ENCODE results near the gene C11orf58. TPM values are rescaled to one million over a fixed set of nuclear protein-coding genes. Genes with fewer than 3 reads are reported as not detected.

Gene C11orf58
- total RNA-seq, 1 experiment from 2014 or later: 127 TPM

DNA sequence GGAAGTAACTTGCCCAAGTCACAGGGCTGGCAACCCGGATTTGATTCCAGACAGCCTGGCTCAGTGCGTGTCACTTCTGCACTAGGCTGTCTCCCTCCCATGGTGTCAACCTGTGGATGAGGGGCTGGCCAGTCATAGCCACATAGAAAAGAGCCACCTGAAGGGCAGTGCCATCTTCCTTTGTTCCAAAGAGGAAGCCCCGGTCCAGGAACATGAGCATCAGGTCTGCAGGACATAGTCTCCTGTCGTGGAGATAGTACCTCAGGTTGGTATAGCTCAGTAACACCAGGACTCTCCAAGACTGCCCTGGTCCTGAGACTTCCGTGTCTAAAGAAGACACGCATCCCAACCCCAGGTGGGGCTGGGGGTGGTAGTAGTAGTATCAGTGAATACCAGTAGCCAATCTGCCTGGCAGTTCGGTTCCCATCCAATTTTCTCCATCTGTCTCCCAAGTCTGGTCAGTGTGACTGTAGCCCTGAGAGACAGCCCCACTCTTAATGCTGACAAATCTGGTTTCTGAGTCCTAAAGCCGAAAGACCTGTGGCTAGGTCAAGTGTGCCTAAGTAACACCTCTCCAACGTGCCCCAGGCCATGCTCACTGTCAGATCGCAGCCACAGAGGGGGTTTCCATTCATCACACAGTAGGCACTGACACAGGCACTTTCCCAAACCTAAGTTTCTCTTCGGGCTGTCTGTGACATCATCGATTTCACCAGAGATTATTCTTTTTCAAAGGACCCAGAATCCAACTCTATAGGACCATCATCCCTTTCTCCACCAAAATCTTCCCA is 33.1 kb downstream of the C11orf58 start:
- Histone ChIP-seq H3K4me2 (ENCODE audit: low read depth, low read length, poor library complexity, severe bottlenecking) (no peak overlapping the region), H3K4me1 (ENCODE audit: low read length) (peaks cover 4% of the 10 kb centered on the region; the same call in 1 of the 2 replicates), H3K9ac (ENCODE audit: low read length) (no peak overlapping the region), H3K27me3 (ENCODE audit: low read length) (no peaks in the 10 kb centered on the region), H3K36me3 (ENCODE audit: insufficient read depth, low read length) (no peaks in the 10 kb centered on the region), H3K27ac (ENCODE audit: low read length) (no peak overlapping the region), H2AFZ (ENCODE audit: low read length) (no peak overlapping the region), H4K20me1 (ENCODE audit: insufficient read depth, low read depth, low read length) (no peaks in the 10 kb centered on the region), H3K4me3 (ENCODE audit: low read length) (no peak overlapping the region), H3K9me2 (replicated peaks; ENCODE audit: insufficient read depth, low read length) (no peaks in the 10 kb centered on the region), H3K9me3 (ENCODE audit: low read length) (no peaks in the 10 kb centered on the region), H3K79me2 (ENCODE audit: low read length) (no peaks in the 10 kb centered on the region)
- no peak for DNase-seq

DNA sequence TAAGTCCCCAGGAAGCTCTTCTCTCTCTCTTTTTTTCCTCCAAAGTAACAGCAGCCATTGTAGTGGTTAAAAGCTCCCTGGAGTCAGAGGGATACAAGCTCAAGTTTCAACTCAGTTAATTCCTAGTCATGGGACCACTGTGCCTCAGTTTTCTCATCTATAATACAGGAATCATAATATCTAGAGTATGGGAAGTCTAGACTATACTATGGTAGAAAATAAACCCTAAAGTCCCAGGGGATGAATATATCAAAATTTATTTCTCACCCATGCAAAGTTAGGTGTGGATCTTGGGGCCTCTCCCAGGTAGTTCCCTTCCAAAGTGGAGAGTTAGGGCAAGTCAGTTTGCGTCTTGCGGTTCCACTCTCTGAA is 33.7 kb downstream of the C11orf58 start:
- Histone ChIP-seq H3K36me3 (ENCODE audit: insufficient read depth, low read length) (no peaks in the 10 kb centered on the region), H3K79me2 (ENCODE audit: low read length) (no peaks in the 10 kb centered on the region), H3K27me3 (ENCODE audit: low read length) (no peaks in the 10 kb centered on the region), H3K9ac (ENCODE audit: low read length) (no peak overlapping the region), H3K9me3 (ENCODE audit: low read length) (no peaks in the 10 kb centered on the region), H3K4me2 (ENCODE audit: low read depth, low read length, poor library complexity, severe bottlenecking) (no peak overlapping the region), H3K27ac (ENCODE audit: low read length) (no peak overlapping the region), H3K4me3 (ENCODE audit: low read length) (no peak overlapping the region), H3K9me2 (replicated peaks; ENCODE audit: insufficient read depth, low read length) (no peaks in the 10 kb centered on the region), H2AFZ (ENCODE audit: low read length) (no peak overlapping the region), H3K4me1 (ENCODE audit: low read length) (peaks cover under 1% of the 10 kb centered on the region; the same call in 1 of the 2 replicates), H4K20me1 (ENCODE audit: insufficient read depth, low read depth, low read length) (no peaks in the 10 kb centered on the region)
- DNase-seq: no peak

GRCh38 chr11:16773981-16774935 is 35.8 kb downstream of the C11orf58 start:
- Histone ChIP-seq H2AFZ (ENCODE audit: low read length) (no peak overlapping the region), H3K9me2 (replicated peaks; ENCODE audit: insufficient read depth, low read length) (no peaks in the 10 kb centered on the region), H3K27me3 (ENCODE audit: low read length) (no peaks in the 10 kb centered on the region), H3K79me2 (ENCODE audit: low read length) (no peaks in the 10 kb centered on the region), H3K4me3 (ENCODE audit: low read length) (no peak overlapping the region), H3K27ac (ENCODE audit: low read length) (no peak overlapping the region), H4K20me1 (ENCODE audit: insufficient read depth, low read depth, low read length) (no peaks in the 10 kb centered on the region), H3K36me3 (ENCODE audit: insufficient read depth, low read length) (no peaks in the 10 kb centered on the region), H3K9ac (ENCODE audit: low read length) (no peak overlapping the region), H3K4me1 (ENCODE audit: low read length) (no peaks in the 10 kb centered on the region), H3K9me3 (ENCODE audit: low read length) (no peaks in the 10 kb centered on the region), H3K4me2 (ENCODE audit: low read depth, low read length, poor library complexity, severe bottlenecking) (no peak overlapping the region)
- DNase-seq: no peak

- Histone ChIP-seq H3K27me3 (ENCODE audit: low read length) (no peaks in the 10 kb centered on the region), H3K9me3 (ENCODE audit: low read length) (no peaks in the 10 kb centered on the region), H3K9me2 (replicated peaks; ENCODE audit: insufficient read depth, low read length) (no peaks in the 10 kb centered on the region), H3K36me3 (ENCODE audit: insufficient read depth, low read length) (no peaks in the 10 kb centered on the region), H3K9ac (ENCODE audit: low read length) (no peak overlapping the region), H3K79me2 (ENCODE audit: low read length) (no peaks in the 10 kb centered on the region), H2AFZ (ENCODE audit: low read length) (no peak overlapping the region), H3K27ac (ENCODE audit: low read length) (no peak overlapping the region), H3K4me1 (ENCODE audit: low read length) (no peaks in the 10 kb centered on the region), H4K20me1 (ENCODE audit: insufficient read depth, low read depth, low read length) (no peaks in the 10 kb centered on the region), H3K4me2 (ENCODE audit: low read depth, low read length, poor library complexity, severe bottlenecking) (no peak overlapping the region), H3K4me3 (ENCODE audit: low read length) (no peak overlapping the region)
- DNase-seq: no peak
Measured at GRCh38 chr11:16774936-16775613, 36.6 kb downstream of the C11orf58 start.

- Histone ChIP-seq H3K9ac (ENCODE audit: low read length) (no peak overlapping the region), H3K27me3 (ENCODE audit: low read length) (no peaks in the 10 kb centered on the region), H3K4me3 (ENCODE audit: low read length) (no peak overlapping the region), H3K79me2 (ENCODE audit: low read length) (no peaks in the 10 kb centered on the region), H3K9me2 (replicated peaks; ENCODE audit: insufficient read depth, low read length) (no peaks in the 10 kb centered on the region), H3K27ac (ENCODE audit: low read length) (no peak overlapping the region), H2AFZ (ENCODE audit: low read length) (no peak overlapping the region), H3K4me2 (ENCODE audit: low read depth, low read length, poor library complexity, severe bottlenecking) (no peak overlapping the region), H4K20me1 (ENCODE audit: insufficient read depth, low read depth, low read length) (no peaks in the 10 kb centered on the region), H3K36me3 (ENCODE audit: insufficient read depth, low read length) (no peaks in the 10 kb centered on the region), H3K9me3 (ENCODE audit: low read length) (no peaks in the 10 kb centered on the region), H3K4me1 (ENCODE audit: low read length) (no peaks in the 10 kb centered on the region)
- DNase-seq: no peak
Measured at GRCh38 chr11:16775614-16776283, 37.3 kb downstream of the C11orf58 start.

- no peak for DNase-seq
- H2AFZ ChIP-seq (ENCODE audit: low read length): no peak overlapping the region
- H3K27me3 ChIP-seq (ENCODE audit: low read length): no peaks in the 10 kb centered on the region
- H3K4me2 ChIP-seq (ENCODE audit: low read depth, low read length, poor library complexity, severe bottlenecking): no peak overlapping the region
- H3K27ac ChIP-seq (ENCODE audit: low read length): no peak overlapping the region
- no peaks in the 10 kb centered on the region for H3K9me3 ChIP-seq (ENCODE audit: low read length)
- no peaks in the 10 kb centered on the region for H3K9me2 ChIP-seq (replicated peaks; ENCODE audit: insufficient read depth, low read length)
- H3K4me1 ChIP-seq (ENCODE audit: low read length): peaks cover 1% of the 10 kb centered on the region
- no peak overlapping the region for H3K9ac ChIP-seq (ENCODE audit: low read length)
- H4K20me1 ChIP-seq (ENCODE audit: insufficient read depth, low read depth, low read length): no peaks in the 10 kb centered on the region
- no peaks in the 10 kb centered on the region for H3K79me2 ChIP-seq (ENCODE audit: low read length)
- no peak overlapping the region for H3K4me3 ChIP-seq (ENCODE audit: low read length)
- no peaks in the 10 kb centered on the region for H3K36me3 ChIP-seq (ENCODE audit: insufficient read depth, low read length)
Measured at GRCh38 chr11:16776711-16777612, 38.5 kb downstream of the C11orf58 start.

DNA sequence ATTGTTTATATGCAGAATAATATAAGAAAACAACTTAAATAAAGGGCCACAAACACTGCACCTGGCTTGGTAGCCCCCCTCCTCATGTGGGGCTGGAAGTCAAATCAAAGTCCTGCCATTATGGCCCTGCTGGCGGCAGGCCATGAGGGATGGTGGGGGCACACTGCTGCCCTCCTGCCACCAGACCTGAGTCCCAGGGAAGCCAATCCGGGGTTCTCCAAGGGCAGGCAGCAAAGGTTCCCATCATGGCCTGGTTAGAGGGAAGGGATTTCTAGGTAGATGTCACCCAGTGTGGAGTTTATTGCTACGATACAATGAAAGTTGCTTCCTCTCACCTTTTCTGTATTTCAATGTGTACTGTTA is 39.1 kb downstream of the C11orf58 start:
- no peak overlapping the region for H3K4me3 ChIP-seq (ENCODE audit: low read length)
- no peak overlapping the region for H3K4me2 ChIP-seq (ENCODE audit: low read depth, low read length, poor library complexity, severe bottlenecking)
- H3K9me3 ChIP-seq (ENCODE audit: low read length): no peaks in the 10 kb centered on the region
- H3K9ac ChIP-seq (ENCODE audit: low read length): no peak overlapping the region
- no peaks in the 10 kb centered on the region for H4K20me1 ChIP-seq (ENCODE audit: insufficient read depth, low read depth, low read length)
- H3K36me3 ChIP-seq (ENCODE audit: insufficient read depth, low read length): no peaks in the 10 kb centered on the region
- DNase-seq: no peak
- H3K27me3 ChIP-seq (ENCODE audit: low read length): no peaks in the 10 kb centered on the region
- H3K27ac ChIP-seq (ENCODE audit: low read length): no peak overlapping the region
- H2AFZ ChIP-seq (ENCODE audit: low read length): no peak overlapping the region
- H3K79me2 ChIP-seq (ENCODE audit: low read length): no peaks in the 10 kb centered on the region
- H3K9me2 ChIP-seq (replicated peaks; ENCODE audit: insufficient read depth, low read length): no peaks in the 10 kb centered on the region
- H3K4me1 ChIP-seq (ENCODE audit: low read length): peaks cover 7% of the 10 kb centered on the region
